SU-DHL-6 (cell line): Measurements from ENCODE around the gene RASSF9.

ENCODE experiments used
- EZH2phosphoT487 ChIP-seq: fragments of 200-600 bp; sonication (generic), shearing (Covaris generic); conservative IDR thresholded peaks from 2 replicates; pipeline ENCODE4 v1.6.1; 2018; ENCODE audit warnings: mild to moderate bottlenecking, antibody characterized with exemption, low read length, moderate library complexity, mixed read lengths
- TF ChIP-seq, protein P1 (sequence below): fragments of 200-600 bp; sonication (generic); IDR thresholded peaks from one replicate; pipeline ENCODE4 v1.5.1; 2017; ENCODE audit warnings: antibody characterized with exemption, mild to moderate bottlenecking, low read length, moderate library complexity; ENCODE audit not compliant: insufficient read depth, poor library complexity, severe bottlenecking

DNA sequence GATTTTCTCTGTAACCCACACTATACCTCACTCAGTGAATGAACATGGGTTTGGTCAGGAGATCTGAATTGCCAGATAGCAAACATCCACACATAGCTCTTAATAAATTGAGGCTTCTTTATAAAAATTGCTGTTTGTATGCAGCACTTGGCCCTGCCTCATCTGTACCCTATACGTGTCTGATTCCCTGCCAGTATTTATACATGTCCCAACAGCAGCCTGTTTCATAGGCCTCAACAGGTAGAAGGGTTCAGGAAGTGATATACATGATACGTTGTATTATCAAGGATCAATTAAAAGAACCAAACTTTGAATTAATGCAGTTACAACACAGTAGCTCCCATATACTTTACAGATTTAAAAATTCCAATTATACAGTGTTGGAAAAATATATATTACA is 32.3 kb downstream of the RASSF9 start:
- TF ChIP-seq, protein P1, sequence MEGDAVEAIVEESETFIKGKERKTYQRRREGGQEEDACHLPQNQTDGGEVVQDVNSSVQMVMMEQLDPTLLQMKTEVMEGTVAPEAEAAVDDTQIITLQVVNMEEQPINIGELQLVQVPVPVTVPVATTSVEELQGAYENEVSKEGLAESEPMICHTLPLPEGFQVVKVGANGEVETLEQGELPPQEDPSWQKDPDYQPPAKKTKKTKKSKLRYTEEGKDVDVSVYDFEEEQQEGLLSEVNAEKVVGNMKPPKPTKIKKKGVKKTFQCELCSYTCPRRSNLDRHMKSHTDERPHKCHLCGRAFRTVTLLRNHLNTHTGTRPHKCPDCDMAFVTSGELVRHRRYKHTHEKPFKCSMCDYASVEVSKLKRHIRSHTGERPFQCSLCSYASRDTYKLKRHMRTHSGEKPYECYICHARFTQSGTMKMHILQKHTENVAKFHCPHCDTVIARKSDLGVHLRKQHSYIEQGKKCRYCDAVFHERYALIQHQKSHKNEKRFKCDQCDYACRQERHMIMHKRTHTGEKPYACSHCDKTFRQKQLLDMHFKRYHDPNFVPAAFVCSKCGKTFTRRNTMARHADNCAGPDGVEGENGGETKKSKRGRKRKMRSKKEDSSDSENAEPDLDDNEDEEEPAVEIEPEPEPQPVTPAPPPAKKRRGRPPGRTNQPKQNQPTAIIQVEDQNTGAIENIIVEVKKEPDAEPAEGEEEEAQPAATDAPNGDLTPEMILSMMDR: no peak
- TF ChIP-seq EZH2phosphoT487: no peak
